HUES64 (cell line): ENCODE data around the gene CBFA2T2.
A peak's percentile ranks its signal among the peaks of the same experiment; 100 is the strongest.
"Not testable (repeated sequence)": the region's sequence is repeated elsewhere in the genome, so short reads cannot be mapped to it uniquely, and the experiment has no call there.

ENCODE experiments used
- H3K27ac ChIP-seq: 2 replicates; pipeline ENCODE4 v1.7.0; 2013; ENCODE audit warnings: low read depth, low read length, inconsistent platforms
- H3K27me3 ChIP-seq: 2 replicates; pipeline ENCODE4 v1.6.1; 2013; ENCODE audit warnings: mild to moderate bottlenecking, low read length; ENCODE audit not compliant: insufficient read depth
- H3K36me3 ChIP-seq: 2 replicates; pipeline ENCODE4 v1.6.1; 2013; ENCODE audit warnings: mild to moderate bottlenecking, low read length; ENCODE audit not compliant: insufficient read depth
- H3K4me1 ChIP-seq: 2 replicates; pipeline ENCODE4 v1.6.1; 2013; ENCODE audit warnings: mild to moderate bottlenecking, low read length, moderate library complexity; ENCODE audit not compliant: insufficient read depth
- H3K4me3 ChIP-seq: 2 replicates; pipeline ENCODE4 v1.5.1; 2013; ENCODE audit warnings: mild to moderate bottlenecking, low read length, moderate library complexity
- H3K9ac ChIP-seq: 2 replicates; pipeline ENCODE4 v1.6.1; 2013; ENCODE audit warnings: mild to moderate bottlenecking, low read depth, low read length
- H3K9me3 ChIP-seq: 2 replicates; pipeline ENCODE4 v1.6.1; 2013; ENCODE audit warnings: low read depth, low read length; ENCODE audit not compliant: insufficient read depth
- WGBS: fragments of 150-250, 120-280 bp; methylation state at CpG from one replicate; pipeline ENCODE4 v1.1.7; 2013; ENCODE audit warnings: missing lambda C conversion rate; 5-methylcytosine and 5-hydroxymethylcytosine counted together

CBFA2T2 gene

GRCh38 chr20:33553516-33553915, 63.6 kb downstream of the CBFA2T2 start:
- Histone ChIP-seq H3K27ac (no peak overlapping the region), H3K9ac (no peak overlapping the region), H3K4me3 (no peak overlapping the region), H3K27me3 (no peaks in the 10 kb centered on the region), H3K36me3 (no peaks in the 10 kb centered on the region), H3K4me1 (peaks cover 10% of the 10 kb centered on the region), H3K9me3 (no peaks in the 10 kb centered on the region)
- WGBS: 91% methylated on average over 4 of the region's 4 CpGs

- H3K36me3 ChIP-seq: no peaks in the 10 kb centered on the region
- H3K27ac ChIP-seq: peak overlapping the region; percentile 22
- WGBS: 62% methylated on average over 2 of the region's 2 CpGs
- H3K27me3 ChIP-seq: no peaks in the 10 kb centered on the region
- H3K9ac ChIP-seq: no peak overlapping the region
- H3K9me3 ChIP-seq: no peaks in the 10 kb centered on the region
- no peak overlapping the region for H3K4me3 ChIP-seq
- H3K4me1 ChIP-seq: peaks cover 10% of the 10 kb centered on the region
Observed at GRCh38 chr20:33554914-33555420, 65.1 kb downstream of the CBFA2T2 start.

GRCh38 chr20:33555755-33556154, 65.9 kb downstream of the CBFA2T2 start:
- Histone ChIP-seq H3K4me3 (no peak overlapping the region), H3K4me1 (peaks cover 10% of the 10 kb centered on the region), H3K27ac (no peak overlapping the region; the same call in 1 of the 2 replicates), H3K36me3 (no peaks in the 10 kb centered on the region), H3K9me3 (no peaks in the 10 kb centered on the region), H3K9ac (no peak overlapping the region), H3K27me3 (no peaks in the 10 kb centered on the region)
- WGBS: 97% methylated on average over 3 of the region's 3 CpGs

- Histone ChIP-seq H3K36me3 (no peaks in the 10 kb centered on the region), H3K9ac (no peak overlapping the region), H3K27ac (no peak overlapping the region), H3K9me3 (no peaks in the 10 kb centered on the region), H3K27me3 (no peaks in the 10 kb centered on the region), H3K4me3 (no peak overlapping the region), H3K4me1 (peaks cover 10% of the 10 kb centered on the region)
- WGBS: 87% methylated on average over 3 of the region's 3 CpGs
Observed at GRCh38 chr20:33556246-33556645, 66.3 kb downstream of the CBFA2T2 start.

GRCh38 chr20:33558348-33559144, 68.7 kb downstream of the CBFA2T2 start:
- Histone ChIP-seq H3K4me1 (peaks cover 20% of the 10 kb centered on the region), H3K27ac (no peak overlapping the region), H3K4me3 (no peak overlapping the region), H3K36me3 (no peaks in the 10 kb centered on the region), H3K27me3 (no peaks in the 10 kb centered on the region), H3K9ac (no peak overlapping the region), H3K9me3 (no peaks in the 10 kb centered on the region)
- WGBS: 94% methylated on average over 8 of the region's 9 CpGs

- Histone ChIP-seq H3K9ac (no peak overlapping the region), H3K9me3 (no peaks in the 10 kb centered on the region), H3K27me3 (no peaks in the 10 kb centered on the region), H3K4me1 (peaks cover 20% of the 10 kb centered on the region), H3K27ac (no peak overlapping the region), H3K4me3 (no peak overlapping the region), H3K36me3 (no peaks in the 10 kb centered on the region)
- WGBS: 98% methylated on average over 2 of the region's 2 CpGs
Observed at GRCh38 chr20:33559212-33559611, 69.3 kb downstream of the CBFA2T2 start.

GRCh38 chr20:33560026-33560425, 70.1 kb downstream of the CBFA2T2 start:
- Histone ChIP-seq H3K4me3 (no peak overlapping the region), H3K36me3 (no peaks in the 10 kb centered on the region), H3K9me3 (no peaks in the 10 kb centered on the region), H3K9ac (no peak overlapping the region), H3K27me3 (no peaks in the 10 kb centered on the region), H3K27ac (no peak overlapping the region), H3K4me1 (peaks cover 14% of the 10 kb centered on the region)
- 97% methylated on average over 2 of the region's 2 CpGs for WGBS

- H3K4me3 ChIP-seq, H3K36me3 ChIP-seq, H3K9ac ChIP-seq, H3K27ac ChIP-seq, H3K27me3 ChIP-seq, H3K9me3 ChIP-seq, H3K4me1 ChIP-seq: not testable (repeated sequence)
- 88% methylated on average over 6 of the region's 6 CpGs for WGBS
Observed at GRCh38 chr20:33561053-33561452, 71.2 kb downstream of the CBFA2T2 start.

GRCh38 chr20:33561692-33562601, 72.1 kb downstream of the CBFA2T2 start:
- H3K36me3 ChIP-seq: no peaks in the 10 kb centered on the region
- no peak overlapping the region for H3K27ac ChIP-seq
- no peak overlapping the region for H3K4me3 ChIP-seq
- peaks cover 5% of the 10 kb centered on the region; the same call in 1 of the 2 replicates for H3K27me3 ChIP-seq
- H3K9ac ChIP-seq: no peak overlapping the region
- whole genome bisulfite sequencing: 86% methylated on average over 5 of the region's 5 CpGs
- H3K9me3 ChIP-seq: no peaks in the 10 kb centered on the region
- H3K4me1 ChIP-seq: peaks cover 10% of the 10 kb centered on the region; the same call in 1 of the 2 replicates

- H3K9ac ChIP-seq: no peak overlapping the region
- 91% methylated on average over 8 of the region's 8 CpGs for WGBS
- no peak overlapping the region for H3K4me3 ChIP-seq
- no peaks in the 10 kb centered on the region for H3K36me3 ChIP-seq
- H3K27me3 ChIP-seq: peaks cover 9% of the 10 kb centered on the region; the same call in 1 of the 2 replicates
- H3K9me3 ChIP-seq: no peaks in the 10 kb centered on the region
- peaks cover 18% of the 10 kb centered on the region for H3K4me1 ChIP-seq
- no peak overlapping the region for H3K27ac ChIP-seq
Observed at GRCh38 chr20:33563788-33564187, 73.9 kb downstream of the CBFA2T2 start.
